HepG2 (cell line): ENCODE data around the gene MAP3K8. TPM values are rescaled to one million over a fixed set of nuclear protein-coding genes. Genes with fewer than 3 reads are reported as not detected.

Experiments used
- GZF1 ChIP-seq: sonication (generic); formaldehyde crosslinking; IDR thresholded peaks from 2 replicates; pipeline ENCODE4 v1.5.1; 2020; ENCODE audit warnings: mild to moderate bottlenecking, missing genetic modification reagents
- KLF11 ChIP-seq: IDR thresholded peaks from 2 replicates; pipeline ENCODE4 v1.6.1; 2016; ENCODE audit warnings: missing compliant biosample characterization
- POLR2A ChIP-seq, 2 experiments: IDR thresholded peaks; 2 replicates each; pipeline ENCODE4 v1.6.1; 2011; ENCODE audit warnings: low read depth in 2 of 2, low read length in 2 of 2, mild to moderate bottlenecking in 1 of 2, moderate library complexity in 1 of 2; ENCODE audit not compliant: insufficient read depth in 1 of 2
- SRY ChIP-seq: sonication (generic); formaldehyde crosslinking; IDR thresholded peaks from 2 replicates; pipeline ENCODE4 v1.8.0; 2022; ENCODE audit warnings: mild to moderate bottlenecking, missing genetic modification reagents
- TOE1 ChIP-seq: sonication (generic); formaldehyde crosslinking; IDR thresholded peaks from 2 replicates; pipeline ENCODE4 v1.4.0; 2020; ENCODE audit warnings: mild to moderate bottlenecking, missing genetic modification reagents
- ZNF329 ChIP-seq: sonication (generic); formaldehyde crosslinking; IDR thresholded peaks from 2 replicates; pipeline ENCODE4 v1.9.0; 2021; ENCODE audit warnings: low read depth, mild to moderate bottlenecking, missing genetic modification reagents
- ZNF468 ChIP-seq: sonication (generic); formaldehyde crosslinking; IDR thresholded peaks from 2 replicates; pipeline ENCODE4 v1.8.0; 2022; ENCODE audit warnings: mild to moderate bottlenecking, moderate library complexity, missing genetic modification reagents
- ZNF616 ChIP-seq: sonication (generic); formaldehyde crosslinking; IDR thresholded peaks from 2 replicates; pipeline ENCODE4 v1.5.0; 2020; ENCODE audit warnings: low read depth, mild to moderate bottlenecking, missing genetic modification reagents
- ZNF7 ChIP-seq: IDR thresholded peaks from 2 replicates; pipeline ENCODE4 v1.6.1; 2016; ENCODE audit warnings: missing biosample characterization, missing genetic modification reagents
- ZNF749 ChIP-seq: sonication (generic); formaldehyde crosslinking; IDR thresholded peaks from 2 replicates; pipeline ENCODE4 v1.8.0; 2022; ENCODE audit warnings: mild to moderate bottlenecking, missing genetic modification reagents, moderate library complexity, borderline replicate concordance
- ZNF768 ChIP-seq: sonication (generic); formaldehyde crosslinking; IDR thresholded peaks from 2 replicates; pipeline ENCODE4 v1.4.0; 2020; ENCODE audit warnings: missing genetic modification reagents
- polyA plus RNA-seq, 8 experiments: library from polyadenylated mRNA; depleted of rRNA in 3 of 8; stranded (reverse) in 7 of 8; unstranded in 1 of 8; fragments of >200 nt; fragmentation: Illumina TruSeq in 4 of 8; extraction: Trizol in 4 of 8; gene quantifications; 2 replicates each; pipeline versions ENCODE4 v1.2.1 to v1.2.3, GENCODE V29; 2011 to 2016; ENCODE audit warnings: low read depth in 4 of 8, missing spikeins in 1 of 8, mixed read lengths in 1 of 8; ENCODE audit not compliant: insufficient read depth in 1 of 8
- total RNA-seq, 5 experiments: library from RNA; depleted of rRNA; stranded (reverse); fragments of >200 nt; fragmentation: Illumina TruSeq; extraction: Trizol; gene quantifications; 2 replicates each; pipeline ENCODE4 v1.2.3, GENCODE V29; 2016; ENCODE audit warnings: low read depth in 1 of 5
- TF ChIP-seq, protein P1 (sequence below): IDR thresholded peaks from 2 replicates; pipeline ENCODE4 v1.4.0; 2020; ENCODE audit warnings: mild to moderate bottlenecking, missing genetic modification reagents
- TF ChIP-seq, protein P2 (sequence below): sonication (generic); formaldehyde crosslinking; IDR thresholded peaks from 2 replicates; pipeline ENCODE4 v1.8.1; 2023; ENCODE audit warnings: mild to moderate bottlenecking, inconsistent platforms, moderate library complexity, missing genetic modification reagents, borderline replicate concordance
- TF ChIP-seq, protein P3 (sequence below): sonication (generic); formaldehyde crosslinking; IDR thresholded peaks from 2 replicates; pipeline ENCODE4 v1.8.1; 2023; ENCODE audit warnings: mild to moderate bottlenecking, missing genetic modification reagents
- TF ChIP-seq, protein P4 (sequence below): sonication (generic); formaldehyde crosslinking; IDR thresholded peaks from 2 replicates; pipeline ENCODE4 v1.4.0; 2020; ENCODE audit warnings: missing genetic modification reagents, borderline replicate concordance
- TF ChIP-seq, protein P5 (sequence below): sonication (generic); formaldehyde crosslinking; IDR thresholded peaks from 2 replicates; pipeline ENCODE4 v1.4.0; 2020; ENCODE audit warnings: mild to moderate bottlenecking, missing genetic modification reagents
- TF ChIP-seq, protein P6 (sequence below): sonication (generic); formaldehyde crosslinking; conservative IDR thresholded peaks from 2 replicates; pipeline ENCODE4 v1.8.1; 2023; ENCODE audit warnings: missing genetic modification reagents
- TF ChIP-seq, protein P7 (sequence below): sonication (generic); formaldehyde crosslinking; IDR thresholded peaks from 2 replicates; pipeline ENCODE4 v1.5.0; 2020; ENCODE audit warnings: mild to moderate bottlenecking, low read depth, missing genetic modification reagents, borderline replicate concordance

Gene MAP3K8
- total and polyA plus RNA-seq, 2 of the 13 experiments (the other 11 are each of a cell fraction or from before 2014, with no cell fraction given) = 19.3 to 37.9 TPM

DNA sequence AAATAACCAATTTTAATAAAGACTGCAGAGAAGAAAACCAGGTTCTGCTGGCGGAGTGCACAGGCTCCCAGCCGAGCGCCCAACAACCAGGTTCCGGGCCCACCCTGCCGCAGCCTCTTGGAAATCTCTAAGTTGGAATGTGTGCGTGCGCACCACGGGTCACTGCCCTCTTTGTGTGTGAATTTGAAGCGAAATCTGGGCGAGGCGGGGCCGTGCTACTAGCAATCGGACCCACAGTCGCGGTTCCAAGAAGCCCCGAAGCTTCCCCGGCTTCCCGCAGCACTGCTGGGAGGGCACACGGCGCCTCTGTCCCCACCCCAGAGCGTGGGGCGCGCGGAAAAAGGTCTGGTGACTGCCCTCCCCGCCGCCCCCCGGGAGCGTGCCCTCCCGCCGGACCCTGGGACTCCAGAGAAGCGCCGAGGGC lies 666 bp upstream of the MAP3K8 start (continued):
- TF ChIP-seq, protein P1, sequence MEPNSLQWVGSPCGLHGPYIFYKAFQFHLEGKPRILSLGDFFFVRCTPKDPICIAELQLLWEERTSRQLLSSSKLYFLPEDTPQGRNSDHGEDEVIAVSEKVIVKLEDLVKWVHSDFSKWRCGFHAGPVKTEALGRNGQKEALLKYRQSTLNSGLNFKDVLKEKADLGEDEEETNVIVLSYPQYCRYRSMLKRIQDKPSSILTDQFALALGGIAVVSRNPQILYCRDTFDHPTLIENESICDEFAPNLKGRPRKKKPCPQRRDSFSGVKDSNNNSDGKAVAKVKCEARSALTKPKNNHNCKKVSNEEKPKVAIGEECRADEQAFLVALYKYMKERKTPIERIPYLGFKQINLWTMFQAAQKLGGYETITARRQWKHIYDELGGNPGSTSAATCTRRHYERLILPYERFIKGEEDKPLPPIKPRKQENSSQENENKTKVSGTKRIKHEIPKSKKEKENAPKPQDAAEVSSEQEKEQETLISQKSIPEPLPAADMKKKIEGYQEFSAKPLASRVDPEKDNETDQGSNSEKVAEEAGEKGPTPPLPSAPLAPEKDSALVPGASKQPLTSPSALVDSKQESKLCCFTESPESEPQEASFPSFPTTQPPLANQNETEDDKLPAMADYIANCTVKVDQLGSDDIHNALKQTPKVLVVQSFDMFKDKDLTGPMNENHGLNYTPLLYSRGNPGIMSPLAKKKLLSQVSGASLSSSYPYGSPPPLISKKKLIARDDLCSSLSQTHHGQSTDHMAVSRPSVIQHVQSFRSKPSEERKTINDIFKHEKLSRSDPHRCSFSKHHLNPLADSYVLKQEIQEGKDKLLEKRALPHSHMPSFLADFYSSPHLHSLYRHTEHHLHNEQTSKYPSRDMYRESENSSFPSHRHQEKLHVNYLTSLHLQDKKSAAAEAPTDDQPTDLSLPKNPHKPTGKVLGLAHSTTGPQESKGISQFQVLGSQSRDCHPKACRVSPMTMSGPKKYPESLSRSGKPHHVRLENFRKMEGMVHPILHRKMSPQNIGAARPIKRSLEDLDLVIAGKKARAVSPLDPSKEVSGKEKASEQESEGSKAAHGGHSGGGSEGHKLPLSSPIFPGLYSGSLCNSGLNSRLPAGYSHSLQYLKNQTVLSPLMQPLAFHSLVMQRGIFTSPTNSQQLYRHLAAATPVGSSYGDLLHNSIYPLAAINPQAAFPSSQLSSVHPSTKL (CRISPR knock-in tag) = peak; percentile 1; the same call in 1 of the 2 replicates
- TF ChIP-seq, protein P2, sequence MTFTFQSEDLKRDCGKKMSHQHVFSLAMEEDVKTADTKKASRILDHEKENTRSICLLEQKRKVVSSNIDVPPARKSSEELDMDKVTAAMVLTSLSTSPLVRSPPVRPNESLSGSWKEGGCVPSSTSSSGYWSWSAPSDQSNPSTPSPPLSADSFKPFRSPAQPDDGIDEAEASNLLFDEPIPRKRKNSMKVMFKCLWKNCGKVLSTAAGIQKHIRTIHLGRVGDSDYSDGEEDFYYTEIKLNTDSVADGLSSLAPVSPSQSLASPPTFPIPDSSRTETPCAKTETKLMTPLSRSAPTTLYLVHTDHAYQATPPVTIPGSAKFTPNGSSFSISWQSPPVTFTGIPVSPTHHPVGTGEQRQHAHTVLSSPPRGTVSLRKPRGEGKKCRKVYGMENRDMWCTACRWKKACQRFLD (CRISPR knock-in tag) = no peak
- TF ChIP-seq TOE1 (CRISPR knock-in tag) (no peak), ZNF749 (no peak), SRY (CRISPR knock-in tag) (no peak), ZNF616 (no peak), POLR2A (IDR thresholded peaks at IDR 0.05; ENCODE audit: insufficient read depth in 1 of 2, low read depth in 2 of 2, low read length in 2 of 2) (peak in 1 of 2 experiments; percentile 62; a peak in 2 of 4 replicates), ZNF468 (CRISPR knock-in tag) (0 out of 2 replicates have a peak, but pooled peaks have one; percentile 10), ZNF768 (CRISPR knock-in tag) (peak; percentile 50; the same call in 1 of the 2 replicates), KLF11 (no peak), ZNF7 (CRISPR knock-in tag) (peak; percentile 61; the same call in 1 of the 2 replicates), ZNF329 (CRISPR knock-in tag) (no peak), GZF1 (CRISPR knock-in tag) (peak; percentile 99; the same call in 1 of the 2 replicates)
- TF ChIP-seq, protein P3, sequence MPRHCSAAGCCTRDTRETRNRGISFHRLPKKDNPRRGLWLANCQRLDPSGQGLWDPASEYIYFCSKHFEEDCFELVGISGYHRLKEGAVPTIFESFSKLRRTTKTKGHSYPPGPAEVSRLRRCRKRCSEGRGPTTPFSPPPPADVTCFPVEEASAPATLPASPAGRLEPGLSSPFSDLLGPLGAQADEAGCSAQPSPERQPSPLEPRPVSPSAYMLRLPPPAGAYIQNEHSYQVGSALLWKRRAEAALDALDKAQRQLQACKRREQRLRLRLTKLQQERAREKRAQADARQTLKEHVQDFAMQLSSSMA (CRISPR knock-in tag) = peak; percentile 1; the same call in 1 of the 2 replicates
- TF ChIP-seq, protein P4, sequence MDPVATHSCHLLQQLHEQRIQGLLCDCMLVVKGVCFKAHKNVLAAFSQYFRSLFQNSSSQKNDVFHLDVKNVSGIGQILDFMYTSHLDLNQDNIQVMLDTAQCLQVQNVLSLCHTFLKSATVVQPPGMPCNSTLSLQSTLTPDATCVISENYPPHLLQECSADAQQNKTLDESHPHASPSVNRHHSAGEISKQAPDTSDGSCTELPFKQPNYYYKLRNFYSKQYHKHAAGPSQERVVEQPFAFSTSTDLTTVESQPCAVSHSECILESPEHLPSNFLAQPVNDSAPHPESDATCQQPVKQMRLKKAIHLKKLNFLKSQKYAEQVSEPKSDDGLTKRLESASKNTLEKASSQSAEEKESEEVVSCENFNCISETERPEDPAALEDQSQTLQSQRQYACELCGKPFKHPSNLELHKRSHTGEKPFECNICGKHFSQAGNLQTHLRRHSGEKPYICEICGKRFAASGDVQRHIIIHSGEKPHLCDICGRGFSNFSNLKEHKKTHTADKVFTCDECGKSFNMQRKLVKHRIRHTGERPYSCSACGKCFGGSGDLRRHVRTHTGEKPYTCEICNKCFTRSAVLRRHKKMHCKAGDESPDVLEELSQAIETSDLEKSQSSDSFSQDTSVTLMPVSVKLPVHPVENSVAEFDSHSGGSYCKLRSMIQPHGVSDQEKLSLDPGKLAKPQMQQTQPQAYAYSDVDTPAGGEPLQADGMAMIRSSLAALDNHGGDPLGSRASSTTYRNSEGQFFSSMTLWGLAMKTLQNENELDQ (CRISPR knock-in tag) = no peak
- TF ChIP-seq, protein P5, sequence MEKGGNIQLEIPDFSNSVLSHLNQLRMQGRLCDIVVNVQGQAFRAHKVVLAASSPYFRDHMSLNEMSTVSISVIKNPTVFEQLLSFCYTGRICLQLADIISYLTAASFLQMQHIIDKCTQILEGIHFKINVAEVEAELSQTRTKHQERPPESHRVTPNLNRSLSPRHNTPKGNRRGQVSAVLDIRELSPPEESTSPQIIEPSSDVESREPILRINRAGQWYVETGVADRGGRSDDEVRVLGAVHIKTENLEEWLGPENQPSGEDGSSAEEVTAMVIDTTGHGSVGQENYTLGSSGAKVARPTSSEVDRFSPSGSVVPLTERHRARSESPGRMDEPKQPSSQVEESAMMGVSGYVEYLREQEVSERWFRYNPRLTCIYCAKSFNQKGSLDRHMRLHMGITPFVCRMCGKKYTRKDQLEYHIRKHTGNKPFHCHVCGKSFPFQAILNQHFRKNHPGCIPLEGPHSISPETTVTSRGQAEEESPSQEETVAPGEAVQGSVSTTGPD (CRISPR knock-in tag) = no peak
- TF ChIP-seq, protein P6, sequence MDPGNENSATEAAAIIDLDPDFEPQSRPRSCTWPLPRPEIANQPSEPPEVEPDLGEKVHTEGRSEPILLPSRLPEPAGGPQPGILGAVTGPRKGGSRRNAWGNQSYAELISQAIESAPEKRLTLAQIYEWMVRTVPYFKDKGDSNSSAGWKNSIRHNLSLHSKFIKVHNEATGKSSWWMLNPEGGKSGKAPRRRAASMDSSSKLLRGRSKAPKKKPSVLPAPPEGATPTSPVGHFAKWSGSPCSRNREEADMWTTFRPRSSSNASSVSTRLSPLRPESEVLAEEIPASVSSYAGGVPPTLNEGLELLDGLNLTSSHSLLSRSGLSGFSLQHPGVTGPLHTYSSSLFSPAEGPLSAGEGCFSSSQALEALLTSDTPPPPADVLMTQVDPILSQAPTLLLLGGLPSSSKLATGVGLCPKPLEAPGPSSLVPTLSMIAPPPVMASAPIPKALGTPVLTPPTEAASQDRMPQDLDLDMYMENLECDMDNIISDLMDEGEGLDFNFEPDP = no peak
- TF ChIP-seq, protein P7, sequence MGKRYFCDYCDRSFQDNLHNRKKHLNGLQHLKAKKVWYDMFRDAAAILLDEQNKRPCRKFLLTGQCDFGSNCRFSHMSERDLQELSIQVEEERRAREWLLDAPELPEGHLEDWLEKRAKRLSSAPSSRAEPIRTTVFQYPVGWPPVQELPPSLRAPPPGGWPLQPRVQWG (CRISPR knock-in tag) = no peak
